ENCODE results near the gene CEBPE.

DNA sequence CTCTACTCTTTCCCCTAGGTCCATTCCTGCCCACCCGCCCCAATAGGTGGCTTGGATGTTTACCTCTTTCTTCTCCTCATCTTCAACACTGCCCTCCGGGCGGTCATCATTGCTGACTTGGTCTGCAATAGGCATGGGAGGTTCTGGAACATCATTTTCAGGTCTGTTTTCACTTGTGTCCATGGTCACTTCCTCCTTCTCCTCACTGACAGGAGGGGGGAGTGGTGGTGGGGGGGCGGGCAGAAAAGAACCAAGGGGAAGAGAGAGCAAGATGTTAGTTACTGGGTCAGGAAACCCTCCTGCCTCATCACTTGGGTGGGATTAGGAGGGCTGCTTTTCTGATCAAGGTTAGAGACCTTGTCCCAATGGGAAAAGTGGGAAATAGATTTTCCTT, 49.6 kb downstream of the CEBPE start:
- no peak for TF ChIP-seq POLR2A (IDR thresholded peaks at IDR 0.05)
- TF ChIP-seq, protein P1, sequence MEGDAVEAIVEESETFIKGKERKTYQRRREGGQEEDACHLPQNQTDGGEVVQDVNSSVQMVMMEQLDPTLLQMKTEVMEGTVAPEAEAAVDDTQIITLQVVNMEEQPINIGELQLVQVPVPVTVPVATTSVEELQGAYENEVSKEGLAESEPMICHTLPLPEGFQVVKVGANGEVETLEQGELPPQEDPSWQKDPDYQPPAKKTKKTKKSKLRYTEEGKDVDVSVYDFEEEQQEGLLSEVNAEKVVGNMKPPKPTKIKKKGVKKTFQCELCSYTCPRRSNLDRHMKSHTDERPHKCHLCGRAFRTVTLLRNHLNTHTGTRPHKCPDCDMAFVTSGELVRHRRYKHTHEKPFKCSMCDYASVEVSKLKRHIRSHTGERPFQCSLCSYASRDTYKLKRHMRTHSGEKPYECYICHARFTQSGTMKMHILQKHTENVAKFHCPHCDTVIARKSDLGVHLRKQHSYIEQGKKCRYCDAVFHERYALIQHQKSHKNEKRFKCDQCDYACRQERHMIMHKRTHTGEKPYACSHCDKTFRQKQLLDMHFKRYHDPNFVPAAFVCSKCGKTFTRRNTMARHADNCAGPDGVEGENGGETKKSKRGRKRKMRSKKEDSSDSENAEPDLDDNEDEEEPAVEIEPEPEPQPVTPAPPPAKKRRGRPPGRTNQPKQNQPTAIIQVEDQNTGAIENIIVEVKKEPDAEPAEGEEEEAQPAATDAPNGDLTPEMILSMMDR (IDR thresholded peaks at IDR 0.05) = no peak
